ENCODE data around the gene RBM23. TPM values are rescaled to one million over a fixed set of nuclear protein-coding genes. Genes with fewer than 3 reads are reported as not detected.
"Not testable (repeated sequence)": the region's sequence is repeated elsewhere in the genome, so short reads cannot be mapped to it uniquely, and the experiment has no call there.

Gene RBM23
- polyA plus RNA-seq, 2 of the 4 experiments (the other 2 are of a cell fraction): 65.8 to 68.0 TPM

GRCh38 chr14:22966783-22967269 is 47.9 kb upstream of the RBM23 start:
- DNase-seq (ENCODE audit: low read depth in 1 of 2, low spot score in 1 of 2) (no peak), ATAC-seq (peak; percentile 46 to 52; a peak in 5 of 6 replicates), FAIRE-seq (no peak)
- H3K9me3 ChIP-seq: no peaks in the 10 kb centered on the region
- ChIA-PET POLR2A (interaction anchor here (1.4 to 1.6 kb wide), 2 partner anchors 10 kb away, joined by 3 to 6 read pairs; partner anchors contain the start of gene HAUS4), CTCF (interaction anchor here (0.8 to 18.8 kb wide), 4 partner anchors 11 to 91 kb away, joined by 4 to 646 read pairs (median 15); partner anchors contain the start of genes AJUBA and CDH24)
- H3K4me2 ChIP-seq: peak overlapping the region; percentile 9; the same call in 1 of the 3 replicates
- peaks cover 11% of the 10 kb centered on the region for H3K4me1 ChIP-seq
- H3K27ac ChIP-seq: no peak overlapping the region; a peak in 1 of 6 replicates
- no peak for TF ChIP-seq FOXS1 (CRISPR knock-in tag; IDR thresholded peaks at IDR 0.05)
- TF ChIP-seq EP300 (IDR thresholded peaks at IDR 0.05): no peak
- no peak for TF ChIP-seq HMGXB4 (CRISPR knock-in tag; IDR thresholded peaks at IDR 0.05; ENCODE audit: borderline replicate concordance)
- TF ChIP-seq NPAS2 (CRISPR knock-in tag; IDR thresholded peaks at IDR 0.05; ENCODE audit: borderline replicate concordance): no peak
- 68% methylated on average over 4 of the region's 4 CpGs for WGBS (ENCODE audit: missing lambda C conversion rate)
- H3K4me3 ChIP-seq: no peak overlapping the region

GRCh38 chr14:22965916-22966782 is 47.2 kb upstream of the RBM23 start:
- H3K4me2 ChIP-seq: peak overlapping the region; percentile 9; the same call in 1 of the 3 replicates
- POLR2A ChIA-PET: interaction anchor here (1.4 to 1.6 kb wide), 2 partner anchors 9 to 11 kb away, joined by 3 to 6 read pairs; partner anchors contain the start of gene HAUS4
- H3K27ac ChIP-seq: peak overlapping the region in 1 of 2 experiments; percentile 9; a peak in 1 of 6 replicates
- peak; percentile 50 to 68; a peak in 2 of 4 replicates for TF ChIP-seq CEBPB (IDR thresholded peaks at IDR 0.05)
- CTCF ChIA-PET: interaction anchor here (1.0 to 18.8 kb wide), 4 partner anchors 23 to 92 kb away, joined by 3 to 646 read pairs (median 17); partner anchors contain the start of genes AJUBA, CDH24 and PRMT5
- 58% methylated on average over 15 of the region's 15 CpGs for WGBS (ENCODE audit: missing lambda C conversion rate)
- DNase-seq (ENCODE audit: low read depth in 1 of 2, low spot score in 1 of 2): peak in 1 of 2 experiments; percentile 22
- H3K9me3 ChIP-seq, FAIRE-seq, H3K4me3 ChIP-seq: not testable (repeated sequence)
- ATAC-seq: peak; percentile 32 to 44; a peak in 4 of 6 replicates
- H3K4me1 ChIP-seq: peaks cover 11% of the 10 kb centered on the region

GRCh38 chr14:22962061-22962676 is 43.2 kb upstream of the RBM23 start:
- ChIA-PET POLR2A (no interaction called here), CTCF (interaction anchor here (1.1 to 18.8 kb wide), 7 partner anchors 8 to 96 kb away, joined by 3 to 646 read pairs (median 4); partner anchors contain the start of gene AJUBA)
- Histone ChIP-seq H3K27ac (no peak overlapping the region), H3K4me2 (no peak overlapping the region), H3K4me3 (no peak overlapping the region), H3K9me3 (no peaks in the 10 kb centered on the region), H3K4me1 (peaks cover 15% of the 10 kb centered on the region)
- TF ChIP-seq HDAC2 (IDR thresholded peaks at IDR 0.05): no peak
- TF ChIP-seq EP300 (IDR thresholded peaks at IDR 0.05): no peak
- no peak for TF ChIP-seq HMGXB4 (CRISPR knock-in tag; IDR thresholded peaks at IDR 0.05; ENCODE audit: borderline replicate concordance)
- TF ChIP-seq GATA3 (IDR thresholded peaks at IDR 0.05; ENCODE audit: borderline replicate concordance): no peak
- no peak for TF ChIP-seq FOSB (CRISPR knock-in tag; IDR thresholded peaks at IDR 0.05)
- no peak for TF ChIP-seq E2F6 (IDR thresholded peaks at IDR 0.05; ENCODE audit: borderline replicate concordance, low read depth)
- TF ChIP-seq FOXS1 (CRISPR knock-in tag; IDR thresholded peaks at IDR 0.05): no peak
- TF ChIP-seq ESRRA (IDR thresholded peaks at IDR 0.05; ENCODE audit: borderline replicate concordance, low read length): no peak
- TF ChIP-seq NPAS2 (CRISPR knock-in tag; IDR thresholded peaks at IDR 0.05; ENCODE audit: borderline replicate concordance): no peak
- TF ChIP-seq ZSCAN20 (CRISPR knock-in tag; IDR thresholded peaks at IDR 0.05): no peak
- TF ChIP-seq TFCP2L1 (CRISPR knock-in tag; IDR thresholded peaks at IDR 0.05): no peak
- TF ChIP-seq CTCF (IDR thresholded peaks at IDR 0.05): no peak
- TF ChIP-seq MAX (IDR thresholded peaks at IDR 0.05): no peak
- TF ChIP-seq EHMT2 (IDR thresholded peaks at IDR 0.05; ENCODE audit: low read depth): no peak
- 88% methylated on average over 6 of the region's 6 CpGs for WGBS (ENCODE audit: missing lambda C conversion rate)
- ATAC-seq (no peak), FAIRE-seq (no peak), DNase-seq (ENCODE audit: low read depth in 1 of 2, low spot score in 1 of 2) (no peak)
